H9 (cell line): ENCODE data around the gene DIP2A. TPM values are rescaled to one million over a fixed set of nuclear protein-coding genes. Genes with fewer than 3 reads are reported as not detected.

Source experiments
- DNase-seq: peaks from one replicate; pipeline ENCODE4 v3.0.0-alpha.2; 2017
- H2AFZ ChIP-seq: one replicate; pipeline ENCODE4 v1.6.1; 2013; ENCODE audit warnings: mild to moderate bottlenecking, low read length, control low read depth, moderate library complexity
- H2AK5ac ChIP-seq: 2 replicates; pipeline ENCODE4 v1.6.1; 2013; ENCODE audit warnings: low read length, control low read depth, mixed read lengths; ENCODE audit not compliant: insufficient read length
- H2BK120ac ChIP-seq: one replicate; pipeline ENCODE4 v1.6.1; 2013; ENCODE audit warnings: low read depth, mild to moderate bottlenecking, low read length, control low read depth, inconsistent platforms; ENCODE audit not compliant: poor library complexity, severe bottlenecking
- H2BK12ac ChIP-seq: 2 replicates; pipeline ENCODE4 v1.6.1; 2013; ENCODE audit warnings: low read length, control low read depth, mixed read lengths, low read depth; ENCODE audit not compliant: insufficient read length
- H2BK15ac ChIP-seq: 2 replicates; pipeline ENCODE4 v1.6.1; 2013; ENCODE audit warnings: low read depth, low read length, control low read depth
- H2BK20ac ChIP-seq: one replicate; pipeline ENCODE4 v1.6.1; 2013; ENCODE audit warnings: low read depth, mild to moderate bottlenecking, low read length, control low read depth, inconsistent platforms; ENCODE audit not compliant: poor library complexity, severe bottlenecking
- H2BK5ac ChIP-seq: 2 replicates; pipeline ENCODE4 v1.6.1; 2013; ENCODE audit warnings: low read length, control low read depth, mixed read lengths; ENCODE audit not compliant: insufficient read length
- H3K14ac ChIP-seq: 2 replicates; pipeline ENCODE4 v1.6.1; 2013; ENCODE audit warnings: low read length, control low read depth; ENCODE audit not compliant: insufficient read depth
- H3K18ac ChIP-seq: 2 replicates; pipeline ENCODE4 v1.6.1; 2013; ENCODE audit warnings: low read depth, mild to moderate bottlenecking, mixed read lengths, low read length, control low read depth; ENCODE audit not compliant: insufficient read length
- H3K23ac ChIP-seq: 2 replicates; pipeline ENCODE4 v1.6.1; 2013; ENCODE audit warnings: low read length, control low read depth, mixed read lengths, low read depth; ENCODE audit not compliant: insufficient read length
- H3K23me2 ChIP-seq: 2 replicates; pipeline ENCODE4 v1.6.1; 2013; ENCODE audit warnings: low read depth, mild to moderate bottlenecking, mixed read lengths, low read length, control low read depth; ENCODE audit not compliant: insufficient read length, poor library complexity, severe bottlenecking
- H3K27ac ChIP-seq: 2 replicates; pipeline ENCODE4 v1.5.1; 2013; ENCODE audit warnings: low read length, control low read depth, mixed read lengths, low read depth; ENCODE audit not compliant: insufficient read length
- H3K27me3 ChIP-seq: 2 replicates; pipeline ENCODE4 v1.6.1; 2013; ENCODE audit warnings: low read length, control low read depth, inconsistent platforms; ENCODE audit not compliant: insufficient read depth
- H3K4ac ChIP-seq: 2 replicates; pipeline ENCODE4 v1.6.1; 2013; ENCODE audit warnings: low read depth, mild to moderate bottlenecking, control low read depth, inconsistent platforms, low read length, moderate library complexity
- H3K4me1 ChIP-seq: 2 replicates; pipeline ENCODE4 v1.6.1; 2013; ENCODE audit warnings: low read length, control low read depth, inconsistent platforms; ENCODE audit not compliant: insufficient read depth
- H3K4me2 ChIP-seq: 2 replicates; pipeline ENCODE4 v1.6.1; 2013; ENCODE audit warnings: low read length, control low read depth, mixed read lengths; ENCODE audit not compliant: insufficient read length, insufficient read depth
- H3K56ac ChIP-seq: 2 replicates; pipeline ENCODE4 v1.6.1; 2013; ENCODE audit warnings: low read depth, mild to moderate bottlenecking, mixed read lengths, low read length, control low read depth; ENCODE audit not compliant: insufficient read length
- H3K79me1 ChIP-seq: 2 replicates; pipeline ENCODE4 v1.6.1; 2013; ENCODE audit warnings: low read depth, mild to moderate bottlenecking, moderate library complexity, low read length, control low read depth, inconsistent platforms; ENCODE audit not compliant: insufficient read depth, poor library complexity, severe bottlenecking
- H3K79me2 ChIP-seq: 2 replicates; pipeline ENCODE4 v1.6.1; 2013; ENCODE audit warnings: low read length, control low read depth, inconsistent platforms; ENCODE audit not compliant: insufficient read depth
- H3K9ac ChIP-seq: 2 replicates; pipeline ENCODE4 v1.6.1; 2013; ENCODE audit warnings: low read length, control low read depth, mixed read lengths; ENCODE audit not compliant: insufficient read length; ENCODE audit errors: extremely low read depth
- H3K9me3 ChIP-seq: one replicate; pipeline ENCODE4 v1.6.1; 2013; ENCODE audit warnings: low read depth, low read length, inconsistent platforms; ENCODE audit not compliant: control insufficient read depth
- H3T11ph ChIP-seq: one replicate; pipeline ENCODE4 v1.6.1; 2013; ENCODE audit warnings: mild to moderate bottlenecking, low read length, control low read depth, inconsistent platforms
- H4K20me1 ChIP-seq: one replicate; pipeline ENCODE4 v1.6.1; 2013; ENCODE audit not compliant: control insufficient read depth, insufficient read length, insufficient read depth
- H4K5ac ChIP-seq: 2 replicates; pipeline ENCODE4 v1.6.1; 2013; ENCODE audit warnings: low read depth, mild to moderate bottlenecking, mixed read lengths, low read length, control low read depth; ENCODE audit not compliant: insufficient read length
- H4K8ac ChIP-seq: replicated peaks from 2 replicates; pipeline ENCODE4 v1.6.1; 2013; ENCODE audit warnings: low read length, control low read depth, mixed read lengths, low read depth; ENCODE audit not compliant: insufficient read length
- H4K91ac ChIP-seq: 2 replicates; pipeline ENCODE4 v1.6.1; 2013; ENCODE audit warnings: low read depth, mild to moderate bottlenecking, moderate library complexity, mixed read lengths, low read length, control low read depth; ENCODE audit not compliant: insufficient read length
- H3K27ac Mint-ChIP-seq, 3 experiments: 2 replicates in 2 of 3; 3 replicates in 1 of 3; pipeline ENCODE4 v1.8.0; 2020 to 2021; ENCODE audit warnings: mixed read lengths in 3 of 3, mild to moderate bottlenecking in 1 of 3, moderate library complexity in 1 of 3
- H3K27me3 Mint-ChIP-seq: 2 replicates; pipeline ENCODE4 v1.8.0; 2021; ENCODE audit warnings: low read depth, mild to moderate bottlenecking, moderate library complexity, mixed read lengths
- H3K36me3 Mint-ChIP-seq, 3 experiments: 2 replicates in 2 of 3; 3 replicates in 1 of 3; pipeline ENCODE4 v1.8.0; 2020 to 2021; ENCODE audit warnings: low read depth in 3 of 3, mixed read lengths in 3 of 3; ENCODE audit not compliant: insufficient read depth in 1 of 3
- H3K4me1 Mint-ChIP-seq, 2 experiments: 2 replicates each; pipeline ENCODE4 v1.8.0; 2020; ENCODE audit warnings: mixed read lengths in 2 of 2
- H3K4me3 Mint-ChIP-seq, 2 experiments: 2 replicates in 1 of 2; 3 replicates in 1 of 2; pipeline ENCODE4 v1.8.0; 2020 to 2021; ENCODE audit warnings: mild to moderate bottlenecking in 2 of 2, mixed read lengths in 2 of 2, moderate library complexity in 1 of 2
- H3K9me3 Mint-ChIP-seq, 2 experiments: 2 replicates in 1 of 2; 3 replicates in 1 of 2; pipeline ENCODE4 v1.8.0; 2020; ENCODE audit warnings: mild to moderate bottlenecking in 2 of 2, mixed read lengths in 2 of 2, moderate library complexity in 1 of 2
- WGBS: extraction: QIAGEN DNeasy Blood & Tissue Kit; methylation state at CpG from one replicate; pipeline ENCODE4 v1.1.7; 2013; ENCODE audit warnings: missing lambda C conversion rate, low lambda C conversion rate, mixed read lengths; ENCODE audit not compliant: insufficient read length; ENCODE audit errors: extremely low coverage; 5-methylcytosine and 5-hydroxymethylcytosine counted together
- total RNA-seq: library from RNA; stranded (reverse); gene quantifications from 2 replicates; pipeline ENCODE4 v1.2.1, GENCODE V29; 2021
- TF ChIP-seq, protein P1 (sequence below): fragments of 200-600 bp; sonication (generic); conservative IDR thresholded peaks from 3 replicates; pipeline ENCODE4 v1.8.0; 2021; ENCODE audit warnings: antibody characterized with exemption, mild to moderate bottlenecking

The DIP2A gene
- total RNA-seq, 1 experiment from 2014 or later, result 25.2 TPM

DNA sequence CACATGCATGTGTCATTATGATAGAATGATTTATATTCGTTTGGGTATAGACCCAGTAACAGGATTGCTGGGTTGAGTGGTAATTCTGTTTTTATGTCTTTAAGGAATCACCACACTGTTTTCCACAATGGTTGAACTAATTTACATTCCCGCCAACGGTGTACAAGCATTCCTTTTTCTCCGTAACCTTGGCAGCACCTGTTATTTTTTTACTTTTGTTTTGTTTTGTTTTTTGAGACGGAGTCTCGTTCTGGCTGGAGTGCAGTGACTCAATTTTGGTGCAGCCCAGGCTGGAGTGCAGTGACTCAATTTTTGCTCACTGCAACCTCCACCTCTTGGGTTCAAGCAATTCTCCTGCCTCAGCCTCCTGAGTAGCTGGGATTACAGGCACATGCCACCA lies 154.7 kb downstream of the DIP2A start:
- no peak overlapping the region for H3K14ac ChIP-seq
- no peaks in the 10 kb centered on the region for H3K9me3 ChIP-seq
- no peaks in the 10 kb centered on the region for H3K79me1 ChIP-seq
- no peaks in the 10 kb centered on the region for H3K23me2 ChIP-seq
- no peak overlapping the region for H3K27ac Mint-ChIP-seq
- H3K9me3 Mint-ChIP-seq, result peaks cover 8 to 24% of the 10 kb centered on the region in 2 experiments; a peak in 4 of 5 replicates
- H4K91ac ChIP-seq, result no peak overlapping the region
- no peak overlapping the region for H2BK12ac ChIP-seq
- no peak overlapping the region for H4K8ac ChIP-seq
- H3K23ac ChIP-seq, result no peak overlapping the region
- H3T11ph ChIP-seq, result no peak overlapping the region
- no CpG with 5 or more reads among the region's 6 CpGs for WGBS
- peaks cover 13% of the 10 kb centered on the region for H3K27me3 Mint-ChIP-seq
- TF ChIP-seq, protein P1, sequence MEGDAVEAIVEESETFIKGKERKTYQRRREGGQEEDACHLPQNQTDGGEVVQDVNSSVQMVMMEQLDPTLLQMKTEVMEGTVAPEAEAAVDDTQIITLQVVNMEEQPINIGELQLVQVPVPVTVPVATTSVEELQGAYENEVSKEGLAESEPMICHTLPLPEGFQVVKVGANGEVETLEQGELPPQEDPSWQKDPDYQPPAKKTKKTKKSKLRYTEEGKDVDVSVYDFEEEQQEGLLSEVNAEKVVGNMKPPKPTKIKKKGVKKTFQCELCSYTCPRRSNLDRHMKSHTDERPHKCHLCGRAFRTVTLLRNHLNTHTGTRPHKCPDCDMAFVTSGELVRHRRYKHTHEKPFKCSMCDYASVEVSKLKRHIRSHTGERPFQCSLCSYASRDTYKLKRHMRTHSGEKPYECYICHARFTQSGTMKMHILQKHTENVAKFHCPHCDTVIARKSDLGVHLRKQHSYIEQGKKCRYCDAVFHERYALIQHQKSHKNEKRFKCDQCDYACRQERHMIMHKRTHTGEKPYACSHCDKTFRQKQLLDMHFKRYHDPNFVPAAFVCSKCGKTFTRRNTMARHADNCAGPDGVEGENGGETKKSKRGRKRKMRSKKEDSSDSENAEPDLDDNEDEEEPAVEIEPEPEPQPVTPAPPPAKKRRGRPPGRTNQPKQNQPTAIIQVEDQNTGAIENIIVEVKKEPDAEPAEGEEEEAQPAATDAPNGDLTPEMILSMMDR, result no peak
- no peaks in the 10 kb centered on the region for H3K4me1 Mint-ChIP-seq
- H3K18ac ChIP-seq, result no peak overlapping the region
- no peak overlapping the region for H2AK5ac ChIP-seq
- no peaks in the 10 kb centered on the region for H3K4me1 ChIP-seq
- H3K27me3 ChIP-seq, result no peaks in the 10 kb centered on the region
- H2AFZ ChIP-seq, result no peak overlapping the region
- H3K27ac ChIP-seq, result no peak overlapping the region
- H3K4me2 ChIP-seq, result no peak overlapping the region
- no peaks in the 10 kb centered on the region for H3K79me2 ChIP-seq
- H3K56ac ChIP-seq, result no peak overlapping the region
- no peak for DNase-seq
- H4K5ac ChIP-seq, result no peak overlapping the region
- no peaks in the 10 kb centered on the region for H4K20me1 ChIP-seq
- H2BK5ac ChIP-seq, result no peak overlapping the region
- no peak overlapping the region for H3K9ac ChIP-seq
- H2BK120ac ChIP-seq, result no peak overlapping the region
- H2BK15ac ChIP-seq, result no peak overlapping the region
- H2BK20ac ChIP-seq, result no peak overlapping the region
- no peak overlapping the region for H3K4me3 Mint-ChIP-seq
- no peak overlapping the region for H3K4ac ChIP-seq
- no peaks in the 10 kb centered on the region for H3K36me3 Mint-ChIP-seq
